VCaP (cell line): Measurements from ENCODE around the gene POFUT1.
"Not testable (repeated sequence)": the region's sequence is repeated elsewhere in the genome, so short reads cannot be mapped to it uniquely, and the experiment has no call there.

Experiments used
- H3K27ac ChIP-seq: fragments of 450-650 bp; 2 replicates; pipeline ENCODE4 v1.5.1; 2017
- TF ChIP-seq, protein P1 (sequence below): fragments of 450-650 bp; conservative IDR thresholded peaks from 2 replicates; pipeline ENCODE4 v1.5.1; 2017; ENCODE audit warnings: mild to moderate bottlenecking, moderate library complexity

The POFUT1 gene

DNA sequence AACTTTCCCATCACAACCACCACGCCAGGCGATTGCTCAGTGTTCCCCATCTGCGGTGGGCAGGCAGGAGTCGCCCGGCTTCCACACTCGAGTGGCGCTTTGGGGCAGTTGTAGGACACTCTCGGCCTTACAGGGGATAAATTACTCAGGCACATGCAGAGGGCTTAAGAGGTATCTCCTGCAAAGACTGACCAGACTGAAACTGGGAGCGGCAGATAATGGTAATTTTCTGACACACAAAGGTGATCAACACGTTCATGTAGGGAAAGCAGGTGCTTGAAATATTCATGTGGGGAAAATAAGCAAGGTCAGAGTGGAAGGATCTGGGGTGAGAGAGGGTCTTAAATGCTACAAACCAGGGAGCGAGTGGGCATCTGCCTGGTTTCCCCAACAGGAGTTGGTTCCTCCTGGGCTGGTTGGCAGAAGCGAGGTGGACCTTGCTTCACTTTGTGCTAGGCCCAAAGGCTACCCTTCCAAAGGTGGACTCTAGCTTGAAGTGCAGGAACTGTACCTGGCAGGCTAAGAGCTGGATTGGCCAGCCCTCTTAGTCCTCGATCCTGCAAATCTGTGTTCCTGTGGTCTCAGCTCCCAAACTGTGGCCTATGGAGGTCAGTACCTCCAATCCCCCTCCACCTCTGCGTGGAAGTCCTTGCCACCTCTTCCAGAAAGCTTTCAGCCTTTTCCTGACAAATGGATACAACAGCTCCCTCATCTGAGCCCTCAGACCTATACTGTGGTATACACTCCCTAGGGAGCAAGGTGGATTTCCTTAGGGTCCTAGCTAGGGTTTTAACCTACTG lies 16.9 kb upstream of the POFUT1 start:
- H3K27ac ChIP-seq: peak overlapping the region; percentile 92
- TF ChIP-seq, protein P1, sequence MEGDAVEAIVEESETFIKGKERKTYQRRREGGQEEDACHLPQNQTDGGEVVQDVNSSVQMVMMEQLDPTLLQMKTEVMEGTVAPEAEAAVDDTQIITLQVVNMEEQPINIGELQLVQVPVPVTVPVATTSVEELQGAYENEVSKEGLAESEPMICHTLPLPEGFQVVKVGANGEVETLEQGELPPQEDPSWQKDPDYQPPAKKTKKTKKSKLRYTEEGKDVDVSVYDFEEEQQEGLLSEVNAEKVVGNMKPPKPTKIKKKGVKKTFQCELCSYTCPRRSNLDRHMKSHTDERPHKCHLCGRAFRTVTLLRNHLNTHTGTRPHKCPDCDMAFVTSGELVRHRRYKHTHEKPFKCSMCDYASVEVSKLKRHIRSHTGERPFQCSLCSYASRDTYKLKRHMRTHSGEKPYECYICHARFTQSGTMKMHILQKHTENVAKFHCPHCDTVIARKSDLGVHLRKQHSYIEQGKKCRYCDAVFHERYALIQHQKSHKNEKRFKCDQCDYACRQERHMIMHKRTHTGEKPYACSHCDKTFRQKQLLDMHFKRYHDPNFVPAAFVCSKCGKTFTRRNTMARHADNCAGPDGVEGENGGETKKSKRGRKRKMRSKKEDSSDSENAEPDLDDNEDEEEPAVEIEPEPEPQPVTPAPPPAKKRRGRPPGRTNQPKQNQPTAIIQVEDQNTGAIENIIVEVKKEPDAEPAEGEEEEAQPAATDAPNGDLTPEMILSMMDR: no peak

- H3K27ac ChIP-seq: peak overlapping the region; percentile 92; the same call in 1 of the 2 replicates
- TF ChIP-seq, protein P1: no peak
These were observed 16.3 kb upstream of the POFUT1 start for GRCh38 chr20:32191422-32191821.

DNA sequence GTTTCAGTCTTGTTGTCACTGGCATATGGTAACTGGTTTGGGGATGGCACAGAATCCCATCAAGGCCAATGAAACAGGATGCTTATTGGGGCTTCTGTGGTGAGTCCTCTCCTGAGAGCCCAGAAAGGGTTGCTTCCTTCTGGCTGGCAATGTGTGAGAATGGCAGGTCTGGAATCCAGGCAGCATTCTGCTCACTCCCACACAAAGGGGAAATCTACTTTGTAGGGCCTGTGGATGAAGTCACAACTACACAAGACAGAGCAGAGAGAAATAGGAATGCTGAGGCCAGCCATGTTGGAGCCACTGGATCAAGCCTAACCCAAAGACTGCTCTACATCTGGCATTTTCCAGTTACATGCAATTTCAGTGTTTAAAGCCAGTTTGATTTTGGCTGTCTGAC lies 15.8 kb upstream of the POFUT1 start:
- TF ChIP-seq, protein P1: no peak

GRCh38 chr20:32192698-32193097 lies 15.0 kb upstream of the POFUT1 start:
- peak overlapping the region; percentile 5; the same call in 1 of the 2 replicates for H3K27ac ChIP-seq
- TF ChIP-seq, protein P1: no peak

More for the DNA sequence above, 15.8 kb upstream of the POFUT1 start:
- no peak overlapping the region; the same call in 1 of the 2 replicates for H3K27ac ChIP-seq

DNA sequence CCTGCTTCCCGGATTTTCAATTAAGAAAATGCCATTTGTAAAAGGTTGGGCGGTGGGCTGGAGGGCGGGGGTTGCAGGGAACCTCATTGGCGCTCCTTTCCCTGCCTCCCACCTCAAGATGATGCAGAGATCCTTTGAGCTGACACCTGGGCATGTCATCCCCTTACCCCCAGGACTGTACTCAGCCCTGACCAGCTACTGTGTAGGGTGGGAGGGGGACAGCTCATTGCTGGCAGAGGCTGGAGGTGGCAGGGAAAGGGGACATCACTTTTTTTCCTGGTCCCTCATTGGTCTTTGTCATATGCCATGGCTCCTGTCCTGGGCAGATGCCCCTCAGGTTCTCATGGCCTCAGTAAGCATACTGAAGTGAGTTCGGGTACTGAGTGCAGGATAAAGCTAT lies 14.3 kb upstream of the POFUT1 start:
- H3K27ac ChIP-seq: peak overlapping the region; percentile 5; the same call in 1 of the 2 replicates

DNA sequence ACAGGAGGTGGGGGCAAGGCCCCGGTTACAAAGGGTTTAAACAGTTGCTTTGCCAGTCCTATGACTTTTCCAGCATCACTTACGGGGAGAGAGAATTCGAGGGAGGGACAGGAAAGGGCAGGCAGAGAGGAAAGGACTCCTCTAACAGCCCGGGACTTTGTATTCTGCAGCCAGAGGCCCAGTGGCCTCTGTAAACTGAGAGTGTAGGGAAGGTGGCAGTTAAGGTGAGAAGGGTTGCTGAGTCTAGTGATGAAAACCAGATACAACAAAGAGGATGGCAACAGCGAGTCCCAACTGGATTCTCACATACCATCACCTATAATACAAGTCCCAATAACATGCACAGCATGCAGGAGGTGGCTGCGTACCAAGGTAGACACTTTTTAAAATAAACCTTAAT lies 13.7 kb upstream of the POFUT1 start:
- TF ChIP-seq, protein P1: no peak
- H3K27ac ChIP-seq: no peak overlapping the region

GRCh38 chr20:32195581-32195980 lies 12.1 kb upstream of the POFUT1 start:
- TF ChIP-seq, protein P1: no peak
- H3K27ac ChIP-seq: 0 out of 2 replicates have a peak overlapping the region, but pooled peaks have one; percentile 18

GRCh38 chr20:32196613-32197012 lies 11.1 kb upstream of the POFUT1 start:
- not testable (repeated sequence) for H3K27ac ChIP-seq
